ENCODE data around the gene SSH2. TPM values are rescaled to one million over a fixed set of nuclear protein-coding genes. Genes with fewer than 3 reads are reported as not detected.

Gene SSH2
- total and polyA plus RNA-seq, 9 of the 15 experiments (the other 6 are each of a cell fraction or from before 2014, with no cell fraction given) = 3.9 to 16.1 (median 10.2) TPM

DNA sequence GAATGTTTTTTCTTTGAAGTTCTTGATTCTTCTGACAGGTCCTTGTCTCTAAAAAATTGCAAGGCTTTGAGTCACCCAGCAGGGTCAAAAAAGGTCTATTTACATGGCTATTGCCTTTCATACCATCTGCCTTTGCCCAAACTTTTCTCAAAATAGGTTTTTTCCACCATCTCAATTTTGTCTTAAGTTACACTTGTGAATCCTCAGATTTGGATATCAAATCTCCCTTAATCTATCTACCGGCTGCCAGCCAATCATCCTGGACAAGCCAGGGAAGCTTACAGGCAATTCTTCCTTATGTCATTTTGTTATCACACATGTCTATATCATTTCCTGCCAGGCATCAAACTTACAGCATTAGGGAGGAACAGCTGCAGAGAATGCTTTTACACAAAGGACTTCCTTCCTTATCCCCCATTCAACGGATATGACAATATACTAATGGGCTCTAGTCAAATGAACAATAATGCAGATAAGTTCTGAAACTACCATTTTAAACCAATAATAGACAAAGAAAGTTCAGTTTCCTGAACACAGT lies 203.2 kb downstream of the SSH2 start (continued):
- TF ChIP-seq, protein P1, sequence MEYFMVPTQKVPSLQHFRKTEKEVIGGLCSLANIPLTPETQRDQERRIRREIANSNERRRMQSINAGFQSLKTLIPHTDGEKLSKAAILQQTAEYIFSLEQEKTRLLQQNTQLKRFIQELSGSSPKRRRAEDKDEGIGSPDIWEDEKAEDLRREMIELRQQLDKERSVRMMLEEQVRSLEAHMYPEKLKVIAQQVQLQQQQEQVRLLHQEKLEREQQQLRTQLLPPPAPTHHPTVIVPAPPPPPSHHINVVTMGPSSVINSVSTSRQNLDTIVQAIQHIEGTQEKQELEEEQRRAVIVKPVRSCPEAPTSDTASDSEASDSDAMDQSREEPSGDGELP (CRISPR knock-in tag; IDR thresholded peaks at IDR 0.05; ENCODE audit: borderline replicate concordance) = no peak
- TF ChIP-seq, protein P2, sequence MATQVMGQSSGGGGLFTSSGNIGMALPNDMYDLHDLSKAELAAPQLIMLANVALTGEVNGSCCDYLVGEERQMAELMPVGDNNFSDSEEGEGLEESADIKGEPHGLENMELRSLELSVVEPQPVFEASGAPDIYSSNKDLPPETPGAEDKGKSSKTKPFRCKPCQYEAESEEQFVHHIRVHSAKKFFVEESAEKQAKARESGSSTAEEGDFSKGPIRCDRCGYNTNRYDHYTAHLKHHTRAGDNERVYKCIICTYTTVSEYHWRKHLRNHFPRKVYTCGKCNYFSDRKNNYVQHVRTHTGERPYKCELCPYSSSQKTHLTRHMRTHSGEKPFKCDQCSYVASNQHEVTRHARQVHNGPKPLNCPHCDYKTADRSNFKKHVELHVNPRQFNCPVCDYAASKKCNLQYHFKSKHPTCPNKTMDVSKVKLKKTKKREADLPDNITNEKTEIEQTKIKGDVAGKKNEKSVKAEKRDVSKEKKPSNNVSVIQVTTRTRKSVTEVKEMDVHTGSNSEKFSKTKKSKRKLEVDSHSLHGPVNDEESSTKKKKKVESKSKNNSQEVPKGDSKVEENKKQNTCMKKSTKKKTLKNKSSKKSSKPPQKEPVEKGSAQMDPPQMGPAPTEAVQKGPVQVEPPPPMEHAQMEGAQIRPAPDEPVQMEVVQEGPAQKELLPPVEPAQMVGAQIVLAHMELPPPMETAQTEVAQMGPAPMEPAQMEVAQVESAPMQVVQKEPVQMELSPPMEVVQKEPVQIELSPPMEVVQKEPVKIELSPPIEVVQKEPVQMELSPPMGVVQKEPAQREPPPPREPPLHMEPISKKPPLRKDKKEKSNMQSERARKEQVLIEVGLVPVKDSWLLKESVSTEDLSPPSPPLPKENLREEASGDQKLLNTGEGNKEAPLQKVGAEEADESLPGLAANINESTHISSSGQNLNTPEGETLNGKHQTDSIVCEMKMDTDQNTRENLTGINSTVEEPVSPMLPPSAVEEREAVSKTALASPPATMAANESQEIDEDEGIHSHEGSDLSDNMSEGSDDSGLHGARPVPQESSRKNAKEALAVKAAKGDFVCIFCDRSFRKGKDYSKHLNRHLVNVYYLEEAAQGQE (IDR thresholded peaks at IDR 0.05; ENCODE audit: borderline replicate concordance) = peak; percentile 3; the same call in 1 of the 2 replicates
- TF ChIP-seq, protein P2 (CRISPR knock-in tag; IDR thresholded peaks at IDR 0.05; ENCODE audit: low read depth) = no peak
- TF ChIP-seq BRD4 (IDR thresholded peaks at IDR 0.05) (no peak), KAT8 (IDR thresholded peaks at IDR 0.05; ENCODE audit: low read depth) (no peak), ZEB2 (IDR thresholded peaks at IDR 0.05) (0 out of 2 replicates have a peak, but pooled peaks have one; percentile 22), ZNF584 (CRISPR knock-in tag; IDR thresholded peaks at IDR 0.05; ENCODE audit: low read depth) (0 out of 2 replicates have a peak, but pooled peaks have one; percentile 68), ZNF354B (CRISPR knock-in tag; IDR thresholded peaks at IDR 0.05) (no peak), TBL1XR1 (IDR thresholded peaks at IDR 0.05; ENCODE audit: low read length in 2 of 2) (peak in 1 of 2 experiments; percentile 93; a peak in 2 of 4 replicates)
- TF ChIP-seq, protein P3, sequence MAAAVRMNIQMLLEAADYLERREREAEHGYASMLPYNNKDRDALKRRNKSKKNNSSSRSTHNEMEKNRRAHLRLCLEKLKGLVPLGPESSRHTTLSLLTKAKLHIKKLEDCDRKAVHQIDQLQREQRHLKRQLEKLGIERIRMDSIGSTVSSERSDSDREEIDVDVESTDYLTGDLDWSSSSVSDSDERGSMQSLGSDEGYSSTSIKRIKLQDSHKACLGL (CRISPR knock-in tag; IDR thresholded peaks at IDR 0.05; ENCODE audit: borderline replicate concordance, poor library complexity, severe bottlenecking) = no peak
- TF ChIP-seq, protein P4, sequence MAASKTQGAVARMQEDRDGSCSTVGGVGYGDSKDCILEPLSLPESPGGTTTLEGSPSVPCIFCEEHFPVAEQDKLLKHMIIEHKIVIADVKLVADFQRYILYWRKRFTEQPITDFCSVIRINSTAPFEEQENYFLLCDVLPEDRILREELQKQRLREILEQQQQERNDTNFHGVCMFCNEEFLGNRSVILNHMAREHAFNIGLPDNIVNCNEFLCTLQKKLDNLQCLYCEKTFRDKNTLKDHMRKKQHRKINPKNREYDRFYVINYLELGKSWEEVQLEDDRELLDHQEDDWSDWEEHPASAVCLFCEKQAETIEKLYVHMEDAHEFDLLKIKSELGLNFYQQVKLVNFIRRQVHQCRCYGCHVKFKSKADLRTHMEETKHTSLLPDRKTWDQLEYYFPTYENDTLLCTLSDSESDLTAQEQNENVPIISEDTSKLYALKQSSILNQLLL (CRISPR knock-in tag; IDR thresholded peaks at IDR 0.05; ENCODE audit: borderline replicate concordance) = no peak
- TF ChIP-seq, protein P5, sequence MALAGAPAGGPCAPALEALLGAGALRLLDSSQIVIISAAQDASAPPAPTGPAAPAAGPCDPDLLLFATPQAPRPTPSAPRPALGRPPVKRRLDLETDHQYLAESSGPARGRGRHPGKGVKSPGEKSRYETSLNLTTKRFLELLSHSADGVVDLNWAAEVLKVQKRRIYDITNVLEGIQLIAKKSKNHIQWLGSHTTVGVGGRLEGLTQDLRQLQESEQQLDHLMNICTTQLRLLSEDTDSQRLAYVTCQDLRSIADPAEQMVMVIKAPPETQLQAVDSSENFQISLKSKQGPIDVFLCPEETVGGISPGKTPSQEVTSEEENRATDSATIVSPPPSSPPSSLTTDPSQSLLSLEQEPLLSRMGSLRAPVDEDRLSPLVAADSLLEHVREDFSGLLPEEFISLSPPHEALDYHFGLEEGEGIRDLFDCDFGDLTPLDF (CRISPR knock-in tag; IDR thresholded peaks at IDR 0.05) = no peak
